GM23338 (cell line): Measurements from ENCODE around the gene FBXL5. TPM values are rescaled to one million over a fixed set of nuclear protein-coding genes. Genes with fewer than 3 reads are reported as not detected.
A peak's percentile ranks its signal among the peaks of the same experiment; 100 is the strongest.

Source experiments
- ATAC-seq: fragments of 200-7000 bp; cut with Tn5 transposase; 3 replicates; pipeline ENCODE4 v1.9.1; 2020
- DNase-seq: peaks from one replicate; pipeline ENCODE4 v3.0.0-alpha.2; 2015; ENCODE audit warnings: low spot score
- H2AFZ ChIP-seq: fragments of 200-600 bp; sonication (generic); 2 replicates; pipeline ENCODE4 v1.8.0; 2016; ENCODE audit warnings: antibody characterized with exemption, mild to moderate bottlenecking, moderate library complexity
- H3F3A ChIP-seq: fragments of 200-600 bp; sonication (generic); replicated peaks from 2 replicates; pipeline ENCODE4 v1.8.0; 2017; ENCODE audit warnings: antibody characterized with exemption, mixed run types, low read depth
- H3K27ac ChIP-seq: fragments of 200-600 bp; sonication (generic); 2 replicates; pipeline ENCODE4 v1.6.1; 2016; ENCODE audit warnings: low read depth
- H3K27me3 ChIP-seq: fragments of 200-600 bp; sonication (generic); 2 replicates; pipeline ENCODE4 v1.8.0; 2016; ENCODE audit warnings: mild to moderate bottlenecking, mixed run types, moderate library complexity; ENCODE audit not compliant: insufficient read depth
- H3K36me3 ChIP-seq: fragments of 200-600 bp; sonication (generic); 2 replicates; pipeline ENCODE4 v1.8.0; 2016; ENCODE audit warnings: mild to moderate bottlenecking; ENCODE audit not compliant: insufficient read depth
- H3K4me1 ChIP-seq: fragments of 200-600 bp; sonication (generic); 2 replicates; pipeline ENCODE4 v1.8.0; 2016; ENCODE audit warnings: mild to moderate bottlenecking, moderate library complexity; ENCODE audit not compliant: insufficient read depth
- H3K4me2 ChIP-seq: fragments of 200-600 bp; sonication (generic); 2 replicates; pipeline ENCODE4 v1.7.1; 2017; ENCODE audit warnings: mixed run types
- H3K4me3 ChIP-seq: fragments of 200-600 bp; sonication (generic); 2 replicates; pipeline ENCODE4 v1.6.1; 2016; ENCODE audit warnings: mixed run types
- H3K79me2 ChIP-seq: fragments of 200-600 bp; sonication (generic); replicated peaks from 2 replicates; pipeline ENCODE4 v1.8.0; 2017; ENCODE audit warnings: mild to moderate bottlenecking; ENCODE audit not compliant: insufficient read depth
- H3K9me2 ChIP-seq: fragments of 200-600 bp; sonication (generic); 2 replicates; pipeline ENCODE4 v1.8.0; 2017; ENCODE audit not compliant: insufficient read depth
- H4K20me1 ChIP-seq: fragments of 200-600 bp; sonication (generic); replicated peaks from 2 replicates; pipeline ENCODE4 v1.8.0; 2017; ENCODE audit warnings: mild to moderate bottlenecking; ENCODE audit not compliant: insufficient read depth
- H3K27ac Mint-ChIP-seq: 2 replicates; pipeline ENCODE4 v1.8.0; 2020; ENCODE audit warnings: inconsistent platforms, mild to moderate bottlenecking, moderate library complexity, mixed read lengths
- H3K27me3 Mint-ChIP-seq: 3 replicates; pipeline ENCODE4 v1.8.0; 2022; ENCODE audit warnings: low read depth, mild to moderate bottlenecking, moderate library complexity, mixed read lengths, inconsistent platforms; ENCODE audit not compliant: insufficient read depth, poor library complexity
- H3K36me3 Mint-ChIP-seq: 3 replicates; pipeline ENCODE4 v1.8.0; 2021; ENCODE audit warnings: low read depth, mild to moderate bottlenecking, inconsistent platforms, moderate library complexity, mixed read lengths
- H3K4me1 Mint-ChIP-seq: 3 replicates; pipeline ENCODE4 v1.8.0; 2020; ENCODE audit warnings: mild to moderate bottlenecking, inconsistent platforms, mixed read lengths
- H3K4me3 Mint-ChIP-seq: 3 replicates; pipeline ENCODE4 v1.8.0; 2021; ENCODE audit warnings: moderate library complexity, mild to moderate bottlenecking, inconsistent platforms, mixed read lengths
- H3K9me3 Mint-ChIP-seq: 3 replicates; pipeline ENCODE4 v1.8.0; 2020; ENCODE audit warnings: moderate library complexity, mild to moderate bottlenecking, inconsistent platforms, mixed read lengths
- CREB1 ChIP-seq: fragments of 250-450 bp; sonication (Bioruptor Pico); IDR thresholded peaks from 2 replicates; pipeline ENCODE4 v1.5.0; 2020; ENCODE audit warnings: low read depth, mild to moderate bottlenecking, moderate library complexity
- ETS1 ChIP-seq: IDR thresholded peaks from 2 replicates; pipeline ENCODE4 v1.6.1; 2016; ENCODE audit warnings: antibody characterized with exemption
- EZH2 ChIP-seq: fragments of 200-600 bp; sonication (generic); IDR thresholded peaks from one replicate; pipeline ENCODE4 v1.8.0; 2017; ENCODE audit warnings: antibody characterized with exemption, mild to moderate bottlenecking, low read depth; ENCODE audit not compliant: unreplicated experiment
- JUNB ChIP-seq: IDR thresholded peaks from one replicate; pipeline ENCODE4 v1.6.1; 2016; ENCODE audit warnings: antibody characterized with exemption; ENCODE audit not compliant: unreplicated experiment
- REST ChIP-seq: IDR thresholded peaks from one replicate; pipeline ENCODE4 v1.6.1; 2018; ENCODE audit warnings: antibody characterized with exemption; ENCODE audit not compliant: unreplicated experiment
- ZNF114 ChIP-seq: fragments of 250-450 bp; sonication (Bioruptor Pico); IDR thresholded peaks from 2 replicates; pipeline ENCODE4 v1.5.0; 2020; ENCODE audit warnings: mild to moderate bottlenecking, moderate library complexity
- ZNF331 ChIP-seq: fragments of 250-450 bp; sonication (Bioruptor Pico); IDR thresholded peaks from 2 replicates; pipeline ENCODE4 v1.5.0; 2020; ENCODE audit warnings: low read depth, mild to moderate bottlenecking, moderate library complexity
- ZNF462 ChIP-seq: fragments of 250-450 bp; sonication (Bioruptor Pico); IDR thresholded peaks from 2 replicates; pipeline ENCODE4 v1.5.0; 2020; ENCODE audit warnings: mild to moderate bottlenecking, moderate library complexity
- polyA plus RNA-seq: library from polyadenylated mRNA; unstranded; fragments of >200 nt; fragmentation: Nextera tagmentation; extraction: Ambion mirVana; gene quantifications from 2 replicates; pipeline ENCODE4 v1.2.1, GENCODE V29; 2016
- total RNA-seq: library from RNA; depleted of rRNA; stranded (reverse); fragments of >200 nt; shearing (Covaris generic); gene quantifications from 2 replicates; pipeline ENCODE4 v1.2.3, GENCODE V29; 2014

FBXL5 gene
- total and polyA plus RNA-seq, 2 experiments from 2014 or later: 55.7 to 81.9 TPM

GRCh38 chr4:15654593-15655222, 449 bp downstream of the FBXL5 start (continued):
- TF ChIP-seq REST (no peak), JUNB (no peak), ETS1 (no peak), CREB1 (CRISPR knock-in tag) (no peak)

- H3K4me3 Mint-ChIP-seq: peak overlapping the region; percentile 96
- Histone ChIP-seq H3F3A (no peaks in the 10 kb centered on the region), H3K27me3 (no peaks in the 10 kb centered on the region), H3K9me2 (no peaks in the 10 kb centered on the region), H3K36me3 (peaks cover 2% of the 10 kb centered on the region; the same call in 1 of the 2 replicates), H3K4me1 (peaks cover 18% of the 10 kb centered on the region; the same call in 1 of the 2 replicates), H3K27ac (peak overlapping the region; percentile 85), H3K4me2 (peak overlapping the region; percentile 83), H3K4me3 (peak overlapping the region; percentile 66), H3K79me2 (peaks cover 52% of the 10 kb centered on the region), H2AFZ (no peak overlapping the region), H4K20me1 (no peaks in the 10 kb centered on the region)
- peaks cover 3% of the 10 kb centered on the region; the same call in 2 of the 3 replicates for H3K36me3 Mint-ChIP-seq
- peaks cover 42% of the 10 kb centered on the region for H3K4me1 Mint-ChIP-seq
- ATAC-seq: peak; percentile 4; the same call in 2 of the 3 replicates
- peak overlapping the region; percentile 97 for H3K27ac Mint-ChIP-seq
- peak; percentile 50 for DNase-seq
- peaks cover 18% of the 10 kb centered on the region for H3K27me3 Mint-ChIP-seq
- no peaks in the 10 kb centered on the region for H3K9me3 Mint-ChIP-seq
- TF ChIP-seq REST: no peak
- no peak for TF ChIP-seq ZNF331 (CRISPR knock-in tag)
- TF ChIP-seq EZH2: no peak
- TF ChIP-seq ZNF114 (CRISPR knock-in tag): no peak
- TF ChIP-seq ZNF462: no peak
Observed at GRCh38 chr4:15653864-15654592, 1.1 kb downstream of the FBXL5 start.
